ENCODE data around the gene NACC2.

NACC2 gene

GRCh38 chr9:136054798-136055714 is 40.0 kb downstream of the NACC2 start:
- no peak for DNase-seq

GRCh38 chr9:136054146-136054545 is 40.9 kb downstream of the NACC2 start:
- no peak for DNase-seq

- DNase-seq = no peak
These were observed 41.3 kb downstream of the NACC2 start for GRCh38 chr9:136053757-136054142.

- no peak for DNase-seq
These were observed 41.9 kb downstream of the NACC2 start for GRCh38 chr9:136052991-136053756.

- no peak for DNase-seq
These were observed 42.6 kb downstream of the NACC2 start for GRCh38 chr9:136052472-136052880.

GRCh38 chr9:136051837-136052471 is 43.1 kb downstream of the NACC2 start:
- DNase-seq = peak; percentile 78

- DNase-seq = no peak
These were observed 43.6 kb downstream of the NACC2 start for GRCh38 chr9:136051453-136051836.

- no peak for DNase-seq
These were observed 44.2 kb downstream of the NACC2 start for GRCh38 chr9:136050701-136051452.

GRCh38 chr9:136050266-136050700 is 44.8 kb downstream of the NACC2 start:
- no peak for DNase-seq

- no peak for DNase-seq
These were observed 45.4 kb downstream of the NACC2 start for GRCh38 chr9:136049491-136050265.

- no peak for DNase-seq
These were observed 46.3 kb downstream of the NACC2 start for GRCh38 chr9:136048560-136049411.

- DNase-seq = no peak
These were observed 47.1 kb downstream of the NACC2 start for GRCh38 chr9:136047775-136048559.

- DNase-seq = no peak
These were observed 47.9 kb downstream of the NACC2 start for GRCh38 chr9:136047076-136047774.

- no peak for DNase-seq
These were observed 48.6 kb downstream of the NACC2 start for GRCh38 chr9:136046554-136046920.

GRCh38 chr9:136045595-136046553 is 49.2 kb downstream of the NACC2 start:
- peak; percentile 87 for DNase-seq

GRCh38 chr9:136044971-136045594 is 50.0 kb downstream of the NACC2 start:
- peak; percentile 42 for DNase-seq

- no peak for DNase-seq
These were observed 50.7 kb downstream of the NACC2 start for GRCh38 chr9:136044207-136044970.

Data from suppressor macrophage treated with lipopolysaccharide for 4 hours (primary cell).